Measurements from ENCODE around the gene OMP.

The OMP gene

DNA sequence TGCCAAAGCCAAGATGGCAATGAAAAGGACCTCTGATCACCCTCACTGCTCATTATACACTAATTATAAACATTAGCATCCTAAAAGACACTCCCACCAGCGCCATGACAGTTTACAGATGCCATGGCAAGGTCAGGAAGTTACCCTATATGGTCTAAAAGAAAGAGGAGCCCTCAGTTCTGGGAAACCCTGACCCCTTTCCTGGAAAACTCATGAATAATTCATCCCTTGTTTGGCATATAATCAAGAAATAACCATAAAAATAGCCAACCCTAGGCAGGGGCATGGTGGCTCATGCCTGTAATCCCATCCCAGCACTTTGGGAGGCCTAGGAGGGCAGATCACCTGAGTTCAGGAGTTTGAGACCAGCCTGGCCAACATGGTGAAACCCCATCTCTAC, 48.6 kb upstream of the OMP start:
- ChIA-PET CTCF (interaction anchor here (0.7 to 1.5 kb wide), 4 partner anchors 9 to 134 kb away, joined by 3 to 5 read pairs (median 4); no protein-coding TSS in a partner anchor), POLR2A (no interaction called here)
- no peaks in the 10 kb centered on the region for H3K4me1 ChIP-seq (ENCODE audit: control insufficient read depth, insufficient read depth, low read length)
- TF ChIP-seq KLF16 (tag by site-specific recombination; IDR thresholded peaks at IDR 0.05) (no peak), ZNF132 (tag by site-specific recombination; IDR thresholded peaks at IDR 0.05; ENCODE audit: borderline replicate concordance) (no peak), BCL11A (tag by site-specific recombination; IDR thresholded peaks at IDR 0.05; ENCODE audit: low read depth) (no peak), ZNF473 (tag by site-specific recombination; IDR thresholded peaks at IDR 0.05) (no peak), ZNF140 (tag by site-specific recombination; IDR thresholded peaks at IDR 0.05) (no peak), OVOL3 (tag by site-specific recombination; IDR thresholded peaks at IDR 0.05) (no peak), OSR2 (tag by site-specific recombination; IDR thresholded peaks at IDR 0.05) (no peak), MEIS1 (CRISPR knock-in tag; IDR thresholded peaks at IDR 0.05; ENCODE audit: borderline replicate concordance) (no peak)
- TF ChIP-seq, protein P1, sequence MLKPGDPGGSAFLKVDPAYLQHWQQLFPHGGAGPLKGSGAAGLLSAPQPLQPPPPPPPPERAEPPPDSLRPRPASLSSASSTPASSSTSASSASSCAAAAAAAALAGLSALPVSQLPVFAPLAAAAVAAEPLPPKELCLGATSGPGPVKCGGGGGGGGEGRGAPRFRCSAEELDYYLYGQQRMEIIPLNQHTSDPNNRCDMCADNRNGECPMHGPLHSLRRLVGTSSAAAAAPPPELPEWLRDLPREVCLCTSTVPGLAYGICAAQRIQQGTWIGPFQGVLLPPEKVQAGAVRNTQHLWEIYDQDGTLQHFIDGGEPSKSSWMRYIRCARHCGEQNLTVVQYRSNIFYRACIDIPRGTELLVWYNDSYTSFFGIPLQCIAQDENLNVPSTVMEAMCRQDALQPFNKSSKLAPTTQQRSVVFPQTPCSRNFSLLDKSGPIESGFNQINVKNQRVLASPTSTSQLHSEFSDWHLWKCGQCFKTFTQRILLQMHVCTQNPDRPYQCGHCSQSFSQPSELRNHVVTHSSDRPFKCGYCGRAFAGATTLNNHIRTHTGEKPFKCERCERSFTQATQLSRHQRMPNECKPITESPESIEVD (tag by site-specific recombination; IDR thresholded peaks at IDR 0.05) = no peak
- TF ChIP-seq, protein P2, sequence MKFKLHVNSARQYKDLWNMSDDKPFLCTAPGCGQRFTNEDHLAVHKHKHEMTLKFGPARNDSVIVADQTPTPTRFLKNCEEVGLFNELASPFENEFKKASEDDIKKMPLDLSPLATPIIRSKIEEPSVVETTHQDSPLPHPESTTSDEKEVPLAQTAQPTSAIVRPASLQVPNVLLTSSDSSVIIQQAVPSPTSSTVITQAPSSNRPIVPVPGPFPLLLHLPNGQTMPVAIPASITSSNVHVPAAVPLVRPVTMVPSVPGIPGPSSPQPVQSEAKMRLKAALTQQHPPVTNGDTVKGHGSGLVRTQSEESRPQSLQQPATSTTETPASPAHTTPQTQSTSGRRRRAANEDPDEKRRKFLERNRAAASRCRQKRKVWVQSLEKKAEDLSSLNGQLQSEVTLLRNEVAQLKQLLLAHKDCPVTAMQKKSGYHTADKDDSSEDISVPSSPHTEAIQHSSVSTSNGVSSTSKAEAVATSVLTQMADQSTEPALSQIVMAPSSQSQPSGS (tag by site-specific recombination; IDR thresholded peaks at IDR 0.05; ENCODE audit: low read depth) = no peak
- TF ChIP-seq, protein P3, sequence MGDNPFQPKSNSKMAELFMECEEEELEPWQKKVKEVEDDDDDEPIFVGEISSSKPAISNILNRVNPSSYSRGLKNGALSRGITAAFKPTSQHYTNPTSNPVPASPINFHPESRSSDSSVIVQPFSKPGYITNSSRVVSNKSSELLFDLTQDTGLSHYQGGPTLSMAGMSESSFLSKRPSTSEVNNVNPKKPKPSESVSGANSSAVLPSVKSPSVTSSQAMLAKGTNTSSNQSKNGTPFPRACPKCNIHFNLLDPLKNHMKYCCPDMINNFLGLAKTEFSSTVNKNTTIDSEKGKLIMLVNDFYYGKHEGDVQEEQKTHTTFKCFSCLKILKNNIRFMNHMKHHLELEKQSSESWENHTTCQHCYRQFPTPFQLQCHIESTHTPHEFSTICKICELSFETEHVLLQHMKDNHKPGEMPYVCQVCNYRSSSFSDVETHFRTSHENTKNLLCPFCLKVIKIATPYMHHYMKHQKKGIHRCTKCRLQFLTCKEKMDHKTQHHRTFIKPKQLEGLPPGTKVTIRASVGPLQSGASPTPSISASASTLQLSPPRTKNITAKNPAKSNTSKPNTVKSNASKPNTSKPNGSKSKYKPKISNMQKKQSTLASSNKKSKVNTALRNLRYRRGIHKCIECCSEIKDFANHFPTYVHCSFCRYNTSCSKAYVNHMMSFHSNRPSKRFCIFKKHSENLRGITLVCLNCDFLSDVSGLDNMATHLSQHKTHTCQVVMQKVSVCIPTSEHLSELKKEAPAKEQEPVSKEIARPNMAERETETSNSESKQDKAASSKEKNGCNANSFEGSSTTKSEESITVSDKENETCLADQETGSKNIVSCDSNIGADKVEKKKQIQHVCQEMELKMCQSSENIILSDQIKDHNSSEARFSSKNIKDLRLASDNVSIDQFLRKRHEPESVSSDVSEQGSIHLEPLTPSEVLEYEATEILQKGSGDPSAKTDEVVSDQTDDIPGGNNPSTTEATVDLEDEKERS (tag by site-specific recombination; IDR thresholded peaks at IDR 0.05) = no peak
- TF ChIP-seq, protein P4, sequence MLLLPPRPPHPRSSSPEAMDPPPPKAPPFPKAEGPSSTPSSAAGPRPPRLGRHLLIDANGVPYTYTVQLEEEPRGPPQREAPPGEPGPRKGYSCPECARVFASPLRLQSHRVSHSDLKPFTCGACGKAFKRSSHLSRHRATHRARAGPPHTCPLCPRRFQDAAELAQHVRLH (tag by site-specific recombination; IDR thresholded peaks at IDR 0.05) = no peak
- TF ChIP-seq, protein P5, sequence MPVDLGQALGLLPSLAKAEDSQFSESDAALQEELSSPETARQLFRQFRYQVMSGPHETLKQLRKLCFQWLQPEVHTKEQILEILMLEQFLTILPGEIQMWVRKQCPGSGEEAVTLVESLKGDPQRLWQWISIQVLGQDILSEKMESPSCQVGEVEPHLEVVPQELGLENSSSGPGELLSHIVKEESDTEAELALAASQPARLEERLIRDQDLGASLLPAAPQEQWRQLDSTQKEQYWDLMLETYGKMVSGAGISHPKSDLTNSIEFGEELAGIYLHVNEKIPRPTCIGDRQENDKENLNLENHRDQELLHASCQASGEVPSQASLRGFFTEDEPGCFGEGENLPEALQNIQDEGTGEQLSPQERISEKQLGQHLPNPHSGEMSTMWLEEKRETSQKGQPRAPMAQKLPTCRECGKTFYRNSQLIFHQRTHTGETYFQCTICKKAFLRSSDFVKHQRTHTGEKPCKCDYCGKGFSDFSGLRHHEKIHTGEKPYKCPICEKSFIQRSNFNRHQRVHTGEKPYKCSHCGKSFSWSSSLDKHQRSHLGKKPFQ (tag by site-specific recombination; IDR thresholded peaks at IDR 0.05) = no peak
- TF ChIP-seq, protein P6, sequence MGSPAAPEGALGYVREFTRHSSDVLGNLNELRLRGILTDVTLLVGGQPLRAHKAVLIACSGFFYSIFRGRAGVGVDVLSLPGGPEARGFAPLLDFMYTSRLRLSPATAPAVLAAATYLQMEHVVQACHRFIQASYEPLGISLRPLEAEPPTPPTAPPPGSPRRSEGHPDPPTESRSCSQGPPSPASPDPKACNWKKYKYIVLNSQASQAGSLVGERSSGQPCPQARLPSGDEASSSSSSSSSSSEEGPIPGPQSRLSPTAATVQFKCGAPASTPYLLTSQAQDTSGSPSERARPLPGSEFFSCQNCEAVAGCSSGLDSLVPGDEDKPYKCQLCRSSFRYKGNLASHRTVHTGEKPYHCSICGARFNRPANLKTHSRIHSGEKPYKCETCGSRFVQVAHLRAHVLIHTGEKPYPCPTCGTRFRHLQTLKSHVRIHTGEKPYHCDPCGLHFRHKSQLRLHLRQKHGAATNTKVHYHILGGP (tag by site-specific recombination; IDR thresholded peaks at IDR 0.05) = no peak
- TF ChIP-seq, protein P7, sequence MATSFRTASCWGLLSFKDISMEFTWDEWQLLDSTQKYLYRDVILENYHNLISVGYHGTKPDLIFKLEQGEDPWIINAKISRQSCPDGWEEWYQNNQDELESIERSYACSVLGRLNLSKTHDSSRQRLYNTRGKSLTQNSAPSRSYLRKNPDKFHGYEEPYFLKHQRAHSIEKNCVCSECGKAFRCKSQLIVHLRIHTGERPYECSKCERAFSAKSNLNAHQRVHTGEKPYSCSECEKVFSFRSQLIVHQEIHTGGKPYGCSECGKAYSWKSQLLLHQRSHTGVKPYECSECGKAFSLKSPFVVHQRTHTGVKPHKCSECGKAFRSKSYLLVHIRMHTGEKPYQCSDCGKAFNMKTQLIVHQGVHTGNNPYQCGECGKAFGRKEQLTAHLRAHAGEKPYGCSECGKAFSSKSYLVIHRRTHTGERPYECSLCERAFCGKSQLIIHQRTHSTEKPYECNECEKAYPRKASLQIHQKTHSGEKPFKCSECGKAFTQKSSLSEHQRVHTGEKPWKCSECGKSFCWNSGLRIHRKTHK (tag by site-specific recombination; IDR thresholded peaks at IDR 0.05) = no peak
- TF ChIP-seq, protein P8, sequence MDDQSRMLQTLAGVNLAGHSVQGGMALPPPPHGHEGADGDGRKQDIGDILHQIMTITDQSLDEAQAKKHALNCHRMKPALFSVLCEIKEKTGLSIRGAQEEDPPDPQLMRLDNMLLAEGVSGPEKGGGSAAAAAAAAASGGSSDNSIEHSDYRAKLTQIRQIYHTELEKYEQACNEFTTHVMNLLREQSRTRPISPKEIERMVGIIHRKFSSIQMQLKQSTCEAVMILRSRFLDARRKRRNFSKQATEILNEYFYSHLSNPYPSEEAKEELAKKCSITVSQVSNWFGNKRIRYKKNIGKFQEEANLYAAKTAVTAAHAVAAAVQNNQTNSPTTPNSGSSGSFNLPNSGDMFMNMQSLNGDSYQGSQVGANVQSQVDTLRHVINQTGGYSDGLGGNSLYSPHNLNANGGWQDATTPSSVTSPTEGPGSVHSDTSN (CRISPR knock-in tag; IDR thresholded peaks at IDR 0.05) = no peak
- TF ChIP-seq, protein P9, sequence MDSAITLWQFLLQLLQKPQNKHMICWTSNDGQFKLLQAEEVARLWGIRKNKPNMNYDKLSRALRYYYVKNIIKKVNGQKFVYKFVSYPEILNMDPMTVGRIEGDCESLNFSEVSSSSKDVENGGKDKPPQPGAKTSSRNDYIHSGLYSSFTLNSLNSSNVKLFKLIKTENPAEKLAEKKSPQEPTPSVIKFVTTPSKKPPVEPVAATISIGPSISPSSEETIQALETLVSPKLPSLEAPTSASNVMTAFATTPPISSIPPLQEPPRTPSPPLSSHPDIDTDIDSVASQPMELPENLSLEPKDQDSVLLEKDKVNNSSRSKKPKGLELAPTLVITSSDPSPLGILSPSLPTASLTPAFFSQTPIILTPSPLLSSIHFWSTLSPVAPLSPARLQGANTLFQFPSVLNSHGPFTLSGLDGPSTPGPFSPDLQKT (IDR thresholded peaks at IDR 0.05; ENCODE audit: borderline replicate concordance, low read depth, low read length) = no peak
- TF ChIP-seq, protein P10, sequence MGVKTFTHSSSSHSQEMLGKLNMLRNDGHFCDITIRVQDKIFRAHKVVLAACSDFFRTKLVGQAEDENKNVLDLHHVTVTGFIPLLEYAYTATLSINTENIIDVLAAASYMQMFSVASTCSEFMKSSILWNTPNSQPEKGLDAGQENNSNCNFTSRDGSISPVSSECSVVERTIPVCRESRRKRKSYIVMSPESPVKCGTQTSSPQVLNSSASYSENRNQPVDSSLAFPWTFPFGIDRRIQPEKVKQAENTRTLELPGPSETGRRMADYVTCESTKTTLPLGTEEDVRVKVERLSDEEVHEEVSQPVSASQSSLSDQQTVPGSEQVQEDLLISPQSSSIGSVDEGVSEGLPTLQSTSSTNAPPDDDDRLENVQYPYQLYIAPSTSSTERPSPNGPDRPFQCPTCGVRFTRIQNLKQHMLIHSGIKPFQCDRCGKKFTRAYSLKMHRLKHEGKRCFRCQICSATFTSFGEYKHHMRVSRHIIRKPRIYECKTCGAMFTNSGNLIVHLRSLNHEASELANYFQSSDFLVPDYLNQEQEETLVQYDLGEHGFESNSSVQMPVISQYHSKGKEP (tag by site-specific recombination; IDR thresholded peaks at IDR 0.05) = no peak

More for the DNA sequence above, 48.6 kb upstream of the OMP start:
- H3K9me3 ChIP-seq (ENCODE audit: control insufficient read depth, insufficient read depth, low read depth, low read length) = no peaks in the 10 kb centered on the region
- H3K4me3 ChIP-seq (ENCODE audit: low read depth, low read length) = no peak overlapping the region
- no peaks in the 10 kb centered on the region for H3K36me3 ChIP-seq (ENCODE audit: control insufficient read depth in 2 of 2, insufficient read depth in 1 of 2, low read length in 2 of 2)
- no peak overlapping the region for H3K27ac ChIP-seq (ENCODE audit: extremely low read depth, low read depth, low read length)
